PC-3 (cell line): ENCODE data around the gene MN1. TPM values are rescaled to one million over a fixed set of nuclear protein-coding genes. Genes with fewer than 3 reads are reported as not detected.

Source experiments
- ATAC-seq: fragments of 200-7000 bp; cut with Tn5 transposase; 2 replicates; pipeline ENCODE4 v1.9.1; 2020; ENCODE audit warnings: mild to moderate bottlenecking, moderate library complexity
- BruUV-seq: library from RNA; stranded (reverse); fragments of 400-500 nt; replicated peaks from 2 replicates; lab custom pipeline; 2021; lab: Mats Ljungman, UMichigan
- CTCF ChIA-PET: fragments of 300-600 bp; sonication (Branson Sonifier 250); formaldehyde crosslinking; loops from one replicate; lab custom pipeline; 2022; ENCODE audit warnings: antibody characterized with exemption; lab: Charles Lee
- POLR2A ChIA-PET: fragments of 300-600 bp; sonication (Branson Sonifier 250); formaldehyde crosslinking; loops from one replicate; lab custom pipeline; 2022; ENCODE audit warnings: antibody characterized with exemption; ENCODE audit not compliant: unreplicated experiment; lab: Charles Lee
- DNase-seq: peaks from one replicate; pipeline ENCODE4 v3.0.0-alpha.2; 2015
- H2AFZ ChIP-seq: fragments of 300-600 bp; sonication (generic); 2 replicates; pipeline ENCODE4 v1.6.0; 2016; ENCODE audit warnings: antibody characterized with exemption, low read length
- H3F3A ChIP-seq: fragments of 300-600 bp; sonication (generic); one replicate; pipeline ENCODE4 v1.6.0; 2017; ENCODE audit warnings: antibody characterized with exemption, low read length, control low read depth, mild to moderate bottlenecking; ENCODE audit not compliant: unreplicated experiment
- H3K27ac ChIP-seq: fragments of 300-600 bp; sonication (generic); 2 replicates; pipeline ENCODE4 v1.5.1; 2016; ENCODE audit warnings: mild to moderate bottlenecking, low read length
- H3K27me3 ChIP-seq: fragments of 300-600 bp; sonication (generic); 2 replicates; pipeline ENCODE4 v1.6.1; 2016; ENCODE audit warnings: low read length, mixed read lengths
- H3K36me3 ChIP-seq: fragments of 300-600 bp; sonication (generic); 2 replicates; pipeline ENCODE4 v1.6.1; 2016; ENCODE audit warnings: low read depth, mixed run types, low read length, mixed read lengths
- H3K4me1 ChIP-seq: fragments of 300-600 bp; sonication (generic); 2 replicates; pipeline ENCODE4 v1.5.1; 2016; ENCODE audit warnings: low read length; ENCODE audit not compliant: insufficient read depth
- H3K4me2 ChIP-seq: fragments of 300-600 bp; sonication (generic); 2 replicates; pipeline ENCODE4 v1.6.0; 2016; ENCODE audit warnings: low read length
- H3K4me3 ChIP-seq: fragments of 300-600 bp; sonication (generic); 2 replicates; pipeline ENCODE4 v1.5.1; 2016; ENCODE audit warnings: mild to moderate bottlenecking, low read length, mixed read lengths
- H3K79me2 ChIP-seq: fragments of 300-600 bp; sonication (generic); 2 replicates; pipeline ENCODE4 v1.6.1; 2017; ENCODE audit warnings: low read length, mixed read lengths
- H3K9ac ChIP-seq: fragments of 300-600 bp; sonication (generic); 2 replicates; pipeline ENCODE4 v1.6.0; 2016; ENCODE audit warnings: mild to moderate bottlenecking, low read length
- H3K9me2 ChIP-seq: fragments of 300-600 bp; sonication (generic); replicated peaks from 2 replicates; pipeline ENCODE4 v1.6.1; 2016; ENCODE audit warnings: mixed run types, low read length, mixed read lengths
- H3K9me3 ChIP-seq: fragments of 300-600 bp; sonication (generic); 2 replicates; pipeline ENCODE4 v1.6.1; 2016; ENCODE audit warnings: low read length, mixed read lengths
- H4K20me1 ChIP-seq: fragments of 300-600 bp; sonication (generic); 2 replicates; pipeline ENCODE4 v1.6.1; 2016; ENCODE audit warnings: low read length, mixed read lengths
- CTCF ChIP-seq: fragments of 300-600 bp; sonication (generic); conservative IDR thresholded peaks from 2 replicates; pipeline ENCODE4 v1.5.1; 2017; ENCODE audit warnings: antibody characterized with exemption, low read depth, mild to moderate bottlenecking, low read length
- EZH2 ChIP-seq: fragments of 300-600 bp; sonication (generic); IDR thresholded peaks from one replicate; pipeline ENCODE4 v1.6.1; 2017; ENCODE audit warnings: antibody characterized with exemption, mild to moderate bottlenecking, low read length; ENCODE audit not compliant: unreplicated experiment
- EZH2phosphoT487 ChIP-seq: fragments of 300-600 bp; sonication (generic); IDR thresholded peaks from 2 replicates; pipeline ENCODE4 v1.6.1; 2018; ENCODE audit warnings: mild to moderate bottlenecking, antibody characterized with exemption, low read length, borderline replicate concordance
- intact Hi-C: fragments of 100-400 bp; cut with micrococcal nuclease; formaldehyde crosslinking; loops from 2 replicates; pipeline ENCODE4 v1.9.0; 2023
- total RNA-seq: library from RNA; depleted of rRNA; stranded (reverse); fragments of >200 nt; gene quantifications from 2 replicates; pipeline ENCODE4 v1.2.3, GENCODE V29; 2014

MN1 gene
- total RNA-seq, 1 experiment from 2014 or later = 2.7 TPM

- no peak overlapping the region for H3K27ac ChIP-seq
- ATAC-seq (no peak), DNase-seq (no peak)
- no peaks in the 10 kb centered on the region for H3K36me3 ChIP-seq
- ChIA-PET CTCF (no interaction called here), POLR2A (no interaction called here)
- no peaks in the 10 kb centered on the region for H3F3A ChIP-seq
- H3K9me2 ChIP-seq = no peaks in the 10 kb centered on the region
- H3K79me2 ChIP-seq = no peaks in the 10 kb centered on the region
- TF ChIP-seq EZH2phosphoT487 (no peak), CTCF (no peak), EZH2 (no peak)
- H3K27me3 ChIP-seq = no peaks in the 10 kb centered on the region
- no TSS peak for BruUV-seq
- no peak overlapping the region for H3K4me3 ChIP-seq
- no peak overlapping the region for H3K9ac ChIP-seq
- no peaks in the 10 kb centered on the region for H3K4me1 ChIP-seq
- intact Hi-C loops = no loop called here
- H3K4me2 ChIP-seq = no peak overlapping the region
- H4K20me1 ChIP-seq = no peaks in the 10 kb centered on the region
- H3K9me3 ChIP-seq = no peaks in the 10 kb centered on the region
- no peak overlapping the region for H2AFZ ChIP-seq
Measured at GRCh38 chr22:27732841-27733240, 68.7 kb downstream of the MN1 start.

- Histone ChIP-seq H3K79me2 (no peaks in the 10 kb centered on the region), H3K4me1 (no peaks in the 10 kb centered on the region; the same call in 1 of the 2 replicates), H3K9me3 (no peaks in the 10 kb centered on the region), H3K4me3 (no peak overlapping the region), H3K4me2 (no peak overlapping the region), H3K27me3 (no peaks in the 10 kb centered on the region), H3K27ac (no peak overlapping the region), H4K20me1 (no peaks in the 10 kb centered on the region), H3K9ac (no peak overlapping the region), H2AFZ (no peak overlapping the region), H3F3A (no peaks in the 10 kb centered on the region), H3K36me3 (no peaks in the 10 kb centered on the region), H3K9me2 (no peaks in the 10 kb centered on the region)
- CTCF ChIA-PET = no interaction called here
- no TSS peak for BruUV-seq
- no peak for TF ChIP-seq CTCF
- no peak for TF ChIP-seq EZH2
- TF ChIP-seq EZH2phosphoT487 = no peak
- no peak for ATAC-seq
- intact Hi-C loops = no loop called here
- no peak for DNase-seq
- POLR2A ChIA-PET = no interaction called here
Measured at GRCh38 chr22:27732391-27732790, 69.2 kb downstream of the MN1 start.

- CTCF ChIA-PET = no interaction called here
- POLR2A ChIA-PET = no interaction called here
- no peak overlapping the region for H2AFZ ChIP-seq
- H3K9me3 ChIP-seq = no peaks in the 10 kb centered on the region
- H3K4me3 ChIP-seq = no peak overlapping the region
- no peaks in the 10 kb centered on the region for H3K36me3 ChIP-seq
- no peak overlapping the region for H3K4me2 ChIP-seq
- no peaks in the 10 kb centered on the region for H3K79me2 ChIP-seq
- intact Hi-C loops = no loop called here
- no peak for ATAC-seq
- no peaks in the 10 kb centered on the region for H3K9me2 ChIP-seq
- no peaks in the 10 kb centered on the region for H3K27me3 ChIP-seq
- TF ChIP-seq CTCF (no peak), EZH2 (no peak), EZH2phosphoT487 (no peak)
- H3F3A ChIP-seq = no peaks in the 10 kb centered on the region
- H3K27ac ChIP-seq = no peak overlapping the region
- no peak overlapping the region for H3K9ac ChIP-seq
- DNase-seq = no peak
- BruUV-seq = no TSS peak
- H4K20me1 ChIP-seq = no peaks in the 10 kb centered on the region
- peaks cover 6% of the 10 kb centered on the region; the same call in 1 of the 2 replicates for H3K4me1 ChIP-seq
Measured at GRCh38 chr22:27731621-27732020, 69.9 kb downstream of the MN1 start.
